Measurements from ENCODE around the gene UBE2V1.
A peak's percentile ranks its signal among the peaks of the same experiment; 100 is the strongest.

UBE2V1 gene

GRCh38 chr20:50050214-50050613 is 62.7 kb downstream of the UBE2V1 start:
- 0 out of 2 replicates have a peak, but pooled peaks cover 3% of the 10 kb centered on the region for H3F3A ChIP-seq (ENCODE audit: low read depth)
- TF ChIP-seq CTCF (conservative IDR thresholded peaks at IDR 0.05; ENCODE audit: low read length): no peak
- TF ChIP-seq EZH2phosphoT487 (IDR thresholded peaks at IDR 0.05; ENCODE audit: borderline replicate concordance): no peak
- no peak overlapping the region for H2AFZ ChIP-seq (ENCODE audit: low read length)
- no peak overlapping the region for H3K9ac ChIP-seq (ENCODE audit: low read depth, low read length, poor library complexity, severe bottlenecking)
- H3K9me2 ChIP-seq (replicated peaks; ENCODE audit: low read depth, low read length): no peaks in the 10 kb centered on the region
- no peaks in the 10 kb centered on the region for H3K36me3 ChIP-seq (ENCODE audit: insufficient read depth, low read length)
- no peak overlapping the region for H3K4me3 ChIP-seq (ENCODE audit: low read length, poor library complexity, severe bottlenecking)
- H3K4me2 ChIP-seq (ENCODE audit: low read depth, low read length, poor library complexity, severe bottlenecking): no peak overlapping the region
- no peaks in the 10 kb centered on the region for H3K9me3 ChIP-seq (ENCODE audit: insufficient read depth, low read depth, low read length)
- H3K4me1 ChIP-seq (ENCODE audit: insufficient read depth, low read length, poor library complexity, severe bottlenecking): peaks cover 21% of the 10 kb centered on the region
- H4K20me1 ChIP-seq (ENCODE audit: insufficient read depth, low read length, poor library complexity, severe bottlenecking): no peaks in the 10 kb centered on the region
- no peaks in the 10 kb centered on the region for H3K79me2 ChIP-seq (ENCODE audit: insufficient read depth, low read length)
- no peaks in the 10 kb centered on the region for H3K27me3 ChIP-seq (ENCODE audit: insufficient read depth, low read length, poor library complexity, severe bottlenecking)

- Histone ChIP-seq H3K4me3 (ENCODE audit: low read length, poor library complexity, severe bottlenecking) (no peak overlapping the region), H4K20me1 (ENCODE audit: insufficient read depth, low read length, poor library complexity, severe bottlenecking) (no peaks in the 10 kb centered on the region), H3K4me1 (ENCODE audit: insufficient read depth, low read length, poor library complexity, severe bottlenecking) (peaks cover 21% of the 10 kb centered on the region), H3K9ac (ENCODE audit: low read depth, low read length, poor library complexity, severe bottlenecking) (no peak overlapping the region), H3K27me3 (ENCODE audit: insufficient read depth, low read length, poor library complexity, severe bottlenecking) (no peaks in the 10 kb centered on the region), H3K9me2 (replicated peaks; ENCODE audit: low read depth, low read length) (no peaks in the 10 kb centered on the region), H3K4me2 (ENCODE audit: low read depth, low read length, poor library complexity, severe bottlenecking) (no peak overlapping the region), H3K79me2 (ENCODE audit: insufficient read depth, low read length) (no peaks in the 10 kb centered on the region), H3K9me3 (ENCODE audit: insufficient read depth, low read depth, low read length) (no peaks in the 10 kb centered on the region), H3K36me3 (ENCODE audit: insufficient read depth, low read length) (no peaks in the 10 kb centered on the region), H3F3A (ENCODE audit: low read depth) (0 out of 2 replicates have a peak, but pooled peaks cover 3% of the 10 kb centered on the region), H2AFZ (ENCODE audit: low read length) (no peak overlapping the region)
- no peak for TF ChIP-seq CTCF (conservative IDR thresholded peaks at IDR 0.05; ENCODE audit: low read length)
- TF ChIP-seq EZH2phosphoT487 (IDR thresholded peaks at IDR 0.05; ENCODE audit: borderline replicate concordance): no peak
Measured at GRCh38 chr20:50049442-50050026, 63.4 kb downstream of the UBE2V1 start.

GRCh38 chr20:50048420-50049166 is 64.4 kb downstream of the UBE2V1 start:
- TF ChIP-seq CTCF (conservative IDR thresholded peaks at IDR 0.05; ENCODE audit: low read length) (no peak), EZH2phosphoT487 (IDR thresholded peaks at IDR 0.05; ENCODE audit: borderline replicate concordance) (no peak)

More at GRCh38 chr20:50048420-50049166, 64.4 kb downstream of the UBE2V1 start:
- no peaks in the 10 kb centered on the region for H3K36me3 ChIP-seq (ENCODE audit: insufficient read depth, low read length)
- peak overlapping the region; percentile 27 for H3K4me3 ChIP-seq (ENCODE audit: low read length, poor library complexity, severe bottlenecking)
- H3K79me2 ChIP-seq (ENCODE audit: insufficient read depth, low read length): no peaks in the 10 kb centered on the region
- no peaks in the 10 kb centered on the region for H4K20me1 ChIP-seq (ENCODE audit: insufficient read depth, low read length, poor library complexity, severe bottlenecking)
- H3F3A ChIP-seq (ENCODE audit: low read depth): 0 out of 2 replicates have a peak, but pooled peaks cover 3% of the 10 kb centered on the region
- H3K27me3 ChIP-seq (ENCODE audit: insufficient read depth, low read length, poor library complexity, severe bottlenecking): no peaks in the 10 kb centered on the region
- peaks cover 21% of the 10 kb centered on the region for H3K4me1 ChIP-seq (ENCODE audit: insufficient read depth, low read length, poor library complexity, severe bottlenecking)
- H3K9me3 ChIP-seq (ENCODE audit: insufficient read depth, low read depth, low read length): no peaks in the 10 kb centered on the region
- no peaks in the 10 kb centered on the region for H3K9me2 ChIP-seq (replicated peaks; ENCODE audit: low read depth, low read length)
- no peak overlapping the region for H2AFZ ChIP-seq (ENCODE audit: low read length)
- peak overlapping the region; percentile 73 for H3K4me2 ChIP-seq (ENCODE audit: low read depth, low read length, poor library complexity, severe bottlenecking)
- peak overlapping the region; percentile 17 for H3K9ac ChIP-seq (ENCODE audit: low read depth, low read length, poor library complexity, severe bottlenecking)
